PC-9 (cell line): ENCODE data around the gene MBP. TPM values are rescaled to one million over a fixed set of nuclear protein-coding genes. Genes with fewer than 3 reads are reported as not detected.
A peak's percentile ranks its signal among the peaks of the same experiment; 100 is the strongest.

Experiments used
- BruUV-seq: library from RNA; stranded (reverse); fragments of 400-500 nt; replicated peaks from 2 replicates; lab custom pipeline; 2021; lab: Mats Ljungman, UMichigan
- CTCF ChIA-PET: fragments of 300-600 bp; sonication (Branson Sonifier 250); formaldehyde crosslinking; loops from one replicate; lab custom pipeline; 2022; ENCODE audit warnings: antibody characterized with exemption; lab: Charles Lee
- POLR2A ChIA-PET: fragments of 300-600 bp; sonication (Branson Sonifier 250); formaldehyde crosslinking; loops from one replicate; lab custom pipeline; 2022; ENCODE audit warnings: antibody characterized with exemption; ENCODE audit not compliant: unreplicated experiment; lab: Charles Lee
- DNase-seq, 2 experiments: peaks; one replicate each; pipeline versions ENCODE4 v3.0.0 to v3.0.0-alpha.2; 2015 to 2022; ENCODE audit warnings: mixed read lengths in 1 of 2
- H2AFZ ChIP-seq: fragments of 200-600 bp; sonication (generic); 2 replicates; pipeline ENCODE4 v1.8.1; 2017; ENCODE audit warnings: antibody characterized with exemption
- H3F3A ChIP-seq: fragments of 200-600 bp; sonication (generic); 2 replicates; pipeline ENCODE4 v1.8.1; 2017; ENCODE audit warnings: antibody characterized with exemption, mild to moderate bottlenecking, low read depth; ENCODE audit not compliant: insufficient read depth
- H3K27ac ChIP-seq: fragments of 200-600 bp; sonication (generic); 2 replicates; pipeline ENCODE4 v1.6.1; 2016; ENCODE audit warnings: mixed run types
- H3K27me3 ChIP-seq: fragments of 200-600 bp; sonication (generic); 2 replicates; pipeline ENCODE4 v1.6.1; 2016; ENCODE audit warnings: low read depth, mixed run types; ENCODE audit not compliant: insufficient read depth
- H3K36me3 ChIP-seq: fragments of 200-600 bp; sonication (generic); 2 replicates; pipeline ENCODE4 v1.6.1; 2016; ENCODE audit warnings: low read depth, mixed run types
- H3K4me1 ChIP-seq: fragments of 200-600 bp; sonication (generic); replicated peaks from 2 replicates; pipeline ENCODE4 v1.6.1; 2016; ENCODE audit warnings: mixed run types; ENCODE audit not compliant: insufficient read depth
- H3K4me2 ChIP-seq: fragments of 200-600 bp; sonication (generic); 2 replicates; pipeline ENCODE4 v1.6.1; 2017; ENCODE audit warnings: mixed run types
- H3K4me3 ChIP-seq: fragments of 200-600 bp; sonication (generic); 2 replicates; pipeline ENCODE4 v1.6.1; 2016; ENCODE audit warnings: mixed run types
- H3K79me2 ChIP-seq: fragments of 200-600 bp; sonication (generic); 2 replicates; pipeline ENCODE4 v1.6.1; 2017; ENCODE audit warnings: low read depth, mixed run types
- H3K9me2 ChIP-seq: fragments of 200-600 bp; sonication (generic); 2 replicates; pipeline ENCODE4 v1.8.1; 2017; ENCODE audit warnings: mild to moderate bottlenecking; ENCODE audit not compliant: insufficient read depth
- H3K9me3 ChIP-seq: fragments of 200-600 bp; sonication (generic); 2 replicates; pipeline ENCODE4 v1.8.1; 2016; ENCODE audit warnings: low read depth; ENCODE audit not compliant: insufficient read depth
- H4K20me1 ChIP-seq: fragments of 200-600 bp; sonication (generic); 2 replicates; pipeline ENCODE4 v1.8.1; 2017; ENCODE audit not compliant: insufficient read depth
- EZH2 ChIP-seq: fragments of 200-600 bp; sonication (generic); IDR thresholded peaks from 2 replicates; pipeline ENCODE4 v1.8.0; 2017; ENCODE audit warnings: antibody characterized with exemption, low read depth
- intact Hi-C: fragments of 100-400 bp; cut with micrococcal nuclease; formaldehyde crosslinking; loops from one replicate; pipeline ENCODE4 v1.10.0; 2022; ENCODE audit not compliant: unreplicated experiment
- total RNA-seq: library from RNA; stranded (reverse); gene quantifications from 2 replicates; pipeline ENCODE4 v1.2.3, GENCODE V29; 2021
- TF ChIP-seq, protein P1 (sequence below): fragments of 200-600 bp; sonication (generic); conservative IDR thresholded peaks from 2 replicates; pipeline ENCODE4 v1.6.1; 2017; ENCODE audit warnings: mixed run types, antibody characterized with exemption, mild to moderate bottlenecking, moderate library complexity

MBP gene
- total RNA-seq, 1 experiment from 2014 or later, result 37.9 TPM

DNA sequence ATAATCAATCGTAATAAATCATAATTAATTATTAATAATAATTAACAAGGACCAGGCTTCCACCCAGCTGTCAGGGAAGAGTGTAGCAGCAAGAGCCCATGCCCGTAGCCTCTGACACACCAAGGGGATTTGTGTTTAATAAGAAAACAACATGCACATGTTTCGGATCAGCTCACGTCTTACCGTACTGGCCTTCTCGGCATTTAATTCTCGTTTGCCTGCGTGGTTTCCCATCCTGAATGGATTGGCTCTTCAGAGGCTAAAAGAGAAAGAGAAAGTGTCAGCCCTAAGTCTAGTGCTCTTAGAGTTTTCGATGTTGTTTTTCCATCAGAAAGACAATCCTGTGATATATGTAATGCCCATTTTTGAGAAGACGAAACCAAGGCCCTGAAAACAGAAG, 27.6 kb downstream of the MBP start:
- H3K4me3 ChIP-seq, result no peak overlapping the region

DNA sequence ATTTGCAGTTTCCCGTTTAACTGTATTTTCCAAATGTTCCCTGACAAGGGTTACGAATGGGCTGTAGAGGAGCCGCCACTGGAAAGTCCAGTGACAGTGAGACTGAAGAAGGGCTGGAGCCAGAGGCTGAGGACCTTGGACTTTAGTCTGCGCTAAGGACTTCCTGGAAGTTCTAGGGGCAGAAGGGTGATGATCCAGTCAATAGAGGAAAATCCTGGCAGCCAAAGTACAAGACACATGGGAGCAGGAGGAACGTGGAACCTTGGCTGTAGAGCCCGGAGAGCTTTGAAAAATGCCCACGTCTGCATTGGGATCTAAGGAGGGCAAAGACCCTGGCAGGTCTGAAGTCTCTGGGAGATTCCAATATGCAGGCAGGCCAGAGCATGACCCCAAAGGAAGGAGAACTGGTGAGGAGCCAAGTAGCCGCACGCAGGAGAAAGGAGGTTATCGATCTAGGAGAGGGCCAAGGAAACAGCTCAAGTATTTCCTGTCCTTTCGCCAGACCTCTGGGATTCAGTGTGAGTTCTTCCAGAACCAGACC, 28.5 kb downstream of the MBP start:
- CTCF ChIA-PET, result interaction anchor here (0.5 kb wide), 1 partner anchor 105 kb away, joined by 5 read pairs; no protein-coding TSS in a partner anchor
- Histone ChIP-seq H3K4me2 (peak overlapping the region; percentile 83; the same call in 1 of the 2 replicates), H3K9me2 (no peaks in the 10 kb centered on the region), H3K27me3 (no peaks in the 10 kb centered on the region), H3K4me1 (peaks cover 52% of the 10 kb centered on the region), H3K4me3 (no peak overlapping the region), H3K27ac (peak overlapping the region; percentile 99), H2AFZ (no peak overlapping the region), H3K36me3 (peaks cover 27% of the 10 kb centered on the region; the same call in 1 of the 2 replicates), H3K9me3 (no peaks in the 10 kb centered on the region), H4K20me1 (no peaks in the 10 kb centered on the region), H3F3A (peaks cover 55% of the 10 kb centered on the region), H3K79me2 (peaks cover 59% of the 10 kb centered on the region)
- POLR2A ChIA-PET, result no interaction called here
- intact Hi-C loops, result no loop called here
- BruUV-seq, result no TSS peak
- DNase-seq, result no peak
- TF ChIP-seq, protein P1, sequence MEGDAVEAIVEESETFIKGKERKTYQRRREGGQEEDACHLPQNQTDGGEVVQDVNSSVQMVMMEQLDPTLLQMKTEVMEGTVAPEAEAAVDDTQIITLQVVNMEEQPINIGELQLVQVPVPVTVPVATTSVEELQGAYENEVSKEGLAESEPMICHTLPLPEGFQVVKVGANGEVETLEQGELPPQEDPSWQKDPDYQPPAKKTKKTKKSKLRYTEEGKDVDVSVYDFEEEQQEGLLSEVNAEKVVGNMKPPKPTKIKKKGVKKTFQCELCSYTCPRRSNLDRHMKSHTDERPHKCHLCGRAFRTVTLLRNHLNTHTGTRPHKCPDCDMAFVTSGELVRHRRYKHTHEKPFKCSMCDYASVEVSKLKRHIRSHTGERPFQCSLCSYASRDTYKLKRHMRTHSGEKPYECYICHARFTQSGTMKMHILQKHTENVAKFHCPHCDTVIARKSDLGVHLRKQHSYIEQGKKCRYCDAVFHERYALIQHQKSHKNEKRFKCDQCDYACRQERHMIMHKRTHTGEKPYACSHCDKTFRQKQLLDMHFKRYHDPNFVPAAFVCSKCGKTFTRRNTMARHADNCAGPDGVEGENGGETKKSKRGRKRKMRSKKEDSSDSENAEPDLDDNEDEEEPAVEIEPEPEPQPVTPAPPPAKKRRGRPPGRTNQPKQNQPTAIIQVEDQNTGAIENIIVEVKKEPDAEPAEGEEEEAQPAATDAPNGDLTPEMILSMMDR, result no peak
- TF ChIP-seq EZH2, result no peak

More for the DNA sequence above, 27.6 kb downstream of the MBP start:
- intact Hi-C loops, result no loop called here
- no peaks in the 10 kb centered on the region for H3K9me2 ChIP-seq
- no peaks in the 10 kb centered on the region for H4K20me1 ChIP-seq
- BruUV-seq, result no TSS peak
- CTCF ChIA-PET, result no interaction called here
- H3K36me3 ChIP-seq, result peaks cover 21% of the 10 kb centered on the region; the same call in 1 of the 2 replicates
- no peak overlapping the region for H2AFZ ChIP-seq
- no peak overlapping the region for H3K27ac ChIP-seq
- H3K4me1 ChIP-seq, result peaks cover 44% of the 10 kb centered on the region
- peaks cover 59% of the 10 kb centered on the region for H3K79me2 ChIP-seq
- POLR2A ChIA-PET, result no interaction called here
- no peak for DNase-seq
- no peak overlapping the region for H3K4me2 ChIP-seq
- peaks cover 56% of the 10 kb centered on the region for H3F3A ChIP-seq
- H3K27me3 ChIP-seq, result no peaks in the 10 kb centered on the region
- H3K9me3 ChIP-seq, result no peaks in the 10 kb centered on the region
- TF ChIP-seq EZH2, result no peak
- TF ChIP-seq, protein P1, result no peak

DNA sequence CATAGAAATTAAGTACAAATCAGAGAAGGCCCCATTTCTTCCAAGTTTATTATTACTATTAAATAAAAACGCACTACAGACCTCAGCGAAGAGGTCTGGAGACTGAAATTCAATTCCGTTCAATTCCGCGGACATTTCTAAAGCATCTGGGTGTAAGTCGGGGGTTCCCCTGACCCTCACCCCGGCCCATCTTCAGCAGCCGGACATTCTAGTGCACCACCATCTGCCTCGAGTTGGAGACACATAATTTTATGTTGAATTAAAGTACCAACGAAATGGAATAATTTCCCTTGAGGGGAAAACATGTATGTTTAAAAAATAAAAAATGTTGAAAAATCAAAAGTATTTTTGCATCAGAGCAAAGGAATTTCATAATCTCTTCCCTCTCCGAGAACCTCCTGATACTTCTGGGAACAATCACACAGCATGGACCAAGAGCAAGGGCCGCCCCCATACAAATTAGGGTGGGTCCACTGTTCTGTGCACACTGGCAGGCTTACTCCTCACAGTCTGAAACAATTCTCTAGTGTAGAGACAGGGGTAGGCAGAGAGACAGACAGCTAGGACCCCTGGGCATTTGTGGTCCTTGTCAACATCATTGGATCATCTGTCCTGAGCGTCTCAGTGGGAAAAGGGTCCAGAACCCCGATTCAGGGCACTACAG, 29.3 kb downstream of the MBP start:
- H3K4me1 ChIP-seq, result peaks cover 52% of the 10 kb centered on the region
- H3K9me3 ChIP-seq, result no peaks in the 10 kb centered on the region
- ChIA-PET POLR2A (interaction anchor here (1.0 kb wide), 1 partner anchor 24 kb away, joined by 5 read pairs; no protein-coding TSS in a partner anchor), CTCF (no interaction called here)
- peaks cover 63% of the 10 kb centered on the region for H3K79me2 ChIP-seq
- TF ChIP-seq, protein P1, result no peak
- no peak for TF ChIP-seq EZH2
- no peak overlapping the region for H2AFZ ChIP-seq
- H3F3A ChIP-seq, result peaks cover 47% of the 10 kb centered on the region
- peak overlapping the region; percentile 83 for H3K4me2 ChIP-seq
- no peak for DNase-seq
- H3K27ac ChIP-seq, result peak overlapping the region; percentile 99
- H3K36me3 ChIP-seq, result peaks cover 30% of the 10 kb centered on the region; the same call in 1 of the 2 replicates
- BruUV-seq, result no TSS peak
- no peaks in the 10 kb centered on the region for H3K9me2 ChIP-seq
- no peaks in the 10 kb centered on the region for H3K27me3 ChIP-seq
- intact Hi-C loops, result no loop called here
- H4K20me1 ChIP-seq, result no peaks in the 10 kb centered on the region
- peak overlapping the region; percentile 31; the same call in 1 of the 2 replicates for H3K4me3 ChIP-seq
